Nephron (organoid): ENCODE data around the gene VWA3B.
A peak's percentile ranks its signal among the peaks of the same experiment; 100 is the strongest.
"Not testable (repeated sequence)": the region's sequence is repeated elsewhere in the genome, so short reads cannot be mapped to it uniquely, and the experiment has no call there.

Experiments used
- H3K27ac Mint-ChIP-seq, 3 experiments: 2 replicates each; pipeline ENCODE4 v1.8.0; 2020; ENCODE audit warnings: mixed read lengths in 3 of 3, mild to moderate bottlenecking in 2 of 3, moderate library complexity in 1 of 3
- H3K27me3 Mint-ChIP-seq: 2 replicates; pipeline ENCODE4 v1.8.0; 2021; ENCODE audit warnings: low read depth, mild to moderate bottlenecking, moderate library complexity, mixed read lengths
- H3K36me3 Mint-ChIP-seq: 2 replicates; pipeline ENCODE4 v1.8.0; 2020; ENCODE audit warnings: low read depth, mixed read lengths
- H3K4me1 Mint-ChIP-seq: 2 replicates; pipeline ENCODE4 v1.8.0; 2020; ENCODE audit warnings: mixed read lengths
- H3K4me3 Mint-ChIP-seq, 3 experiments: 2 replicates each; pipeline ENCODE4 v1.8.0; 2020; ENCODE audit warnings: mild to moderate bottlenecking in 3 of 3, mixed read lengths in 3 of 3, moderate library complexity in 2 of 3
- H3K9me3 Mint-ChIP-seq: 2 replicates; pipeline ENCODE4 v1.8.0; 2020; ENCODE audit warnings: mixed read lengths
- TF ChIP-seq, protein P1 (sequence below), 3 experiments: fragments of 200-600 bp; sonication (generic); IDR thresholded peaks; one replicate each; pipeline ENCODE4 v1.5.0; 2021; ENCODE audit warnings: antibody characterized with exemption in 3 of 3; ENCODE audit not compliant: unreplicated experiment in 3 of 3

The VWA3B gene

DNA sequence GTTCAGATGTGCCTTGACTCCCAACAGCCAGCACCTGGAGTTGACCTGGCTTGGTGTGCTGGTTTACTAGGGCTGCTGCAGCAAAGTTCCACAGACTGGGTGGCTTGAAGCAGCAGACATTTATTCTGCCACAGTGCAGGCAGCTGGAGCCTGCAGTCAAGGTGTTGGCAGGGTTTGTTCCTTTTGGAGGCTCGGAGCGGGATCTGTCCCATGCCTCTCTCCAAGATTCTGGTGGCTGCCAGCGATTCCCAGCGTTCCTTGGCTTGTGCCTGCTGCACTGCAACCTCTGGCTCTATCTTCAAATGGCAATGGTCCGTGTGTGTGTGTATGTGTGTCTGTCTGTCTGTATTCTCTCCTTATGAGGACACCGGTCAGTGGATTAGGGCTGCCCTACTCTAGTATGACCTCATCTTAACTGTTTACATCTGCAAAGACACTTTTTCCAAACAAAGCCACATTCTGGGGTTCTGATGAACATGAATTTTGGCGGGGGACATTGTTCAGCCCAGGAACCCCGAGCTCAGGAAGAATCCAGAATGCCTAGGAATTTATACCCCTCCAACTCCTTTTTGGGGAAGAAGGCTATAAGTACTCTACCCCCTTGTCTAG, 46.5 kb upstream of the VWA3B start:
- no peak overlapping the region for H3K27ac Mint-ChIP-seq
- no peak overlapping the region for H3K4me3 Mint-ChIP-seq
- no peaks in the 10 kb centered on the region for H3K27me3 Mint-ChIP-seq
- peaks cover 28% of the 10 kb centered on the region for H3K9me3 Mint-ChIP-seq
- H3K4me1 Mint-ChIP-seq = peaks cover 23% of the 10 kb centered on the region
- H3K36me3 Mint-ChIP-seq = no peaks in the 10 kb centered on the region
- TF ChIP-seq, protein P1, sequence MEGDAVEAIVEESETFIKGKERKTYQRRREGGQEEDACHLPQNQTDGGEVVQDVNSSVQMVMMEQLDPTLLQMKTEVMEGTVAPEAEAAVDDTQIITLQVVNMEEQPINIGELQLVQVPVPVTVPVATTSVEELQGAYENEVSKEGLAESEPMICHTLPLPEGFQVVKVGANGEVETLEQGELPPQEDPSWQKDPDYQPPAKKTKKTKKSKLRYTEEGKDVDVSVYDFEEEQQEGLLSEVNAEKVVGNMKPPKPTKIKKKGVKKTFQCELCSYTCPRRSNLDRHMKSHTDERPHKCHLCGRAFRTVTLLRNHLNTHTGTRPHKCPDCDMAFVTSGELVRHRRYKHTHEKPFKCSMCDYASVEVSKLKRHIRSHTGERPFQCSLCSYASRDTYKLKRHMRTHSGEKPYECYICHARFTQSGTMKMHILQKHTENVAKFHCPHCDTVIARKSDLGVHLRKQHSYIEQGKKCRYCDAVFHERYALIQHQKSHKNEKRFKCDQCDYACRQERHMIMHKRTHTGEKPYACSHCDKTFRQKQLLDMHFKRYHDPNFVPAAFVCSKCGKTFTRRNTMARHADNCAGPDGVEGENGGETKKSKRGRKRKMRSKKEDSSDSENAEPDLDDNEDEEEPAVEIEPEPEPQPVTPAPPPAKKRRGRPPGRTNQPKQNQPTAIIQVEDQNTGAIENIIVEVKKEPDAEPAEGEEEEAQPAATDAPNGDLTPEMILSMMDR (IDR thresholded peaks at IDR 0.05; ENCODE audit: unreplicated experiment in 3 of 3) = no peak

DNA sequence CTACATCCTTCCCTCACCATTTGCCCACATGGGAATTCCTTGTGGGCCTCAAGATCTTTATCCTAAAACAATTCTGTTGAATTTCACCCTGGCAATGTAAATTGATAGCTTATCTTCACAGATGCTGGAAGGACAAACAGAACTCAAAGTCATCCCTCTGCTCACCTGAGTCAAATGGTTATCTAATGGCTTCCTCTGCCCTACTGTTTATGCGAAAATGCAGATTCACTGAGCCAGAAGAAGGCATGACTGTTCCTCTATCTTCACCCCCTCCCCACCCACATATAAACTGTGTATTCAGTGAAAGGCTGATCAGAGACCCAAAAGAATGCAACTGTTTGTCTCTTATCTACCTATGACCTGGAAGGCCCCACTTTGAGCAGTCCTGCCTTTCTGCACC, 43.9 kb upstream of the VWA3B start:
- no peaks in the 10 kb centered on the region for H3K27me3 Mint-ChIP-seq
- TF ChIP-seq, protein P1 (IDR thresholded peaks at IDR 0.05; ENCODE audit: unreplicated experiment in 3 of 3) = no peak
- H3K4me1 Mint-ChIP-seq = peaks cover 7% of the 10 kb centered on the region
- no peak overlapping the region for H3K27ac Mint-ChIP-seq
- no peaks in the 10 kb centered on the region for H3K36me3 Mint-ChIP-seq
- H3K9me3 Mint-ChIP-seq = peaks cover 29% of the 10 kb centered on the region
- no peak overlapping the region for H3K4me3 Mint-ChIP-seq

DNA sequence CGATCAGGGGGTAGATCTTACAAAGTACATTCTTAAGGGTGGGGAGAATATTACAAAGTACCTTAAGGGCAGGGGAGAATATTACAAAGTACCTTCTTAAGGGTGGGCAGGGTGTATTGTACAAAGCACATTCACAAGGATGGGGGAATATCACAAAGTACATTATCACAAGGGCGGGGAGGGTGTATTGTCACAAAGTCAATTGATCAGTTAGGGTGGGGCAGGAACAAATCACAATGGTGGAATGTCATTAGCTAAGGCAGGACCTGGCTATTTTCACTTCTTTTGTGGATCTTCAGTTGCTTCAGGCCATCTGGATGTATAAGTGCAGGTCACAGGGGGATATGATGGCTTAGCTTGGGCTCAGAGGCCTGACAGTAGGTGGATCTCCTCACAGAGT, 42.2 kb upstream of the VWA3B start:
- not testable (repeated sequence) for H3K4me1 Mint-ChIP-seq, H3K4me3 Mint-ChIP-seq, H3K36me3 Mint-ChIP-seq, H3K27me3 Mint-ChIP-seq, H3K27ac Mint-ChIP-seq
- peaks cover 31% of the 10 kb centered on the region for H3K9me3 Mint-ChIP-seq

- TF ChIP-seq, protein P1 (IDR thresholded peaks at IDR 0.05; ENCODE audit: unreplicated experiment in 3 of 3) = no peak
- peaks cover 6% of the 10 kb centered on the region for H3K9me3 Mint-ChIP-seq
- peaks cover 4% of the 10 kb centered on the region for H3K4me1 Mint-ChIP-seq
- no peaks in the 10 kb centered on the region for H3K27me3 Mint-ChIP-seq
- H3K27ac Mint-ChIP-seq = no peak overlapping the region
- no peak overlapping the region for H3K4me3 Mint-ChIP-seq
- H3K36me3 Mint-ChIP-seq = no peaks in the 10 kb centered on the region
Observed at GRCh38 chr2:98050070-98050469, 36.9 kb upstream of the VWA3B start.

- Mint-ChIP-seq H3K27ac (peak overlapping the region in 1 of 3 experiments; percentile 11), H3K9me3 (no peaks in the 10 kb centered on the region), H3K4me1 (peaks cover 17% of the 10 kb centered on the region), H3K4me3 (no peak overlapping the region), H3K36me3 (no peaks in the 10 kb centered on the region), H3K27me3 (no peaks in the 10 kb centered on the region)
- TF ChIP-seq, protein P1 (IDR thresholded peaks at IDR 0.05; ENCODE audit: unreplicated experiment in 3 of 3) = no peak
Observed at GRCh38 chr2:98058191-98058975, 28.6 kb upstream of the VWA3B start.

GRCh38 chr2:98060277-98060676, 26.7 kb upstream of the VWA3B start:
- no peak overlapping the region for H3K4me3 Mint-ChIP-seq
- no peak overlapping the region for H3K27ac Mint-ChIP-seq
- TF ChIP-seq, protein P1 (IDR thresholded peaks at IDR 0.05; ENCODE audit: unreplicated experiment in 3 of 3) = no peak
- peaks cover 16% of the 10 kb centered on the region for H3K4me1 Mint-ChIP-seq
- peaks cover 2% of the 10 kb centered on the region for H3K9me3 Mint-ChIP-seq
- no peaks in the 10 kb centered on the region for H3K27me3 Mint-ChIP-seq
- H3K36me3 Mint-ChIP-seq = no peaks in the 10 kb centered on the region
